VCaP (cell line): Measurements from ENCODE around the gene TMEM108.

ENCODE experiments used
- H3K27ac ChIP-seq: fragments of 450-650 bp; 2 replicates; pipeline ENCODE4 v1.5.1; 2017
- CTCF ChIP-seq: fragments of 450-650 bp; conservative IDR thresholded peaks from 2 replicates; pipeline ENCODE4 v1.5.1; 2017; ENCODE audit warnings: mild to moderate bottlenecking, moderate library complexity

TMEM108 gene

GRCh38 chr3:133443649-133444422 lies 405.6 kb downstream of the TMEM108 start:
- TF ChIP-seq CTCF: no peak

GRCh38 chr3:133444423-133444774 lies 406.2 kb downstream of the TMEM108 start:
- H3K27ac ChIP-seq: no peak overlapping the region
- TF ChIP-seq CTCF: no peak

More at GRCh38 chr3:133443649-133444422, 405.6 kb downstream of the TMEM108 start:
- H3K27ac ChIP-seq: no peak overlapping the region

GRCh38 chr3:133445108-133445507 lies 406.9 kb downstream of the TMEM108 start:
- TF ChIP-seq CTCF: no peak
- no peak overlapping the region for H3K27ac ChIP-seq
